ENCODE measurements around the gene ST7. TPM values are rescaled to one million over a fixed set of nuclear protein-coding genes. Genes with fewer than 3 reads are reported as not detected.
"Not testable (repeated sequence)": the region's sequence is repeated elsewhere in the genome, so short reads cannot be mapped to it uniquely, and the experiment has no call there.

Gene ST7
- total RNA-seq, 2 experiments from 2014 or later: 9.6 to 10.7 TPM

DNA sequence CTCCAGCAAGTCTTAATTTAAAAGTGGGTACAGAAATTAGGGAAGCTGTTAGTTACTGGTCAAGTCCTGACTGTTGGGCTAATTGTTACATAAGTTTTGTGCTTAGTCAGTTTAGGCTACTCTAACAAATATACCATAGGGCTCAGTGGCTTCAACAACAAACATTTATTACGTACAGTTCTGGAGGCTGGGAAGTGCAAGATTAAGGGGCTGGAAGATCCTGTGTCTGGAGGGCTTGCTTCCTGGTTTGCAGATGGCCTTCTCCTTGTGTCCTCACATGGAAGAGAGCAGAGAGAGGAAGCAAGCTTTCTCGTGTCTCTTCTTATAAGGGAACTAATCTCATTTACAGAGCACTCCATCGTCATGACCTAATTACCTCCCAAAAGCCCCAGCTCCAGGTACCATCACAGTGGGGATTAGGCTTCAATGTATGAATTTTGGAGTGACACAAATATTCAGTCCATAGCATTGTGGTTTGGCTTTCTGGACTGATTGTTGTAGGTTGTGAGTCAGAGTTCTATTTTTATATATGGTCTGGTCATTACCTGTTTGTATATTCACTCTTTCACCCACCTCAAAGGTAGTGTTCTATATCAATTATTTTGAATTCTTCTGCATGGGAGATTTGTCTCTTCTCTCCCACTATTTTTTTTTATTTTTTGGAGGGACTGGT, 17.1 kb downstream of the ST7 start:
- no peaks in the 10 kb centered on the region for H3K9me3 ChIP-seq (ENCODE audit: low read length)
- CTCF ChIA-PET (ENCODE audit: unreplicated experiment): interaction anchor here (1.2 kb wide), 1 partner anchor 16 kb away, joined by 5 read pairs; no protein-coding TSS in a partner anchor
- no peaks in the 10 kb centered on the region for H3K4me1 ChIP-seq (ENCODE audit: insufficient read depth, low read length, poor library complexity, severe bottlenecking)
- TF ChIP-seq EZH2phosphoT487 (IDR thresholded peaks at IDR 0.05; ENCODE audit: borderline replicate concordance, low read depth, low read length) (no peak), CTCF (conservative IDR thresholded peaks at IDR 0.05; ENCODE audit: low read length) (no peak)
- H3K4me3 ChIP-seq (ENCODE audit: low read depth, low read length, poor library complexity, severe bottlenecking): no peak overlapping the region
- H3K79me2 ChIP-seq (ENCODE audit: insufficient read depth, low read depth, low read length): no peaks in the 10 kb centered on the region
- intact Hi-C loops (cut with micrococcal nuclease; ENCODE audit: unreplicated experiment): no loop called here
- no peak for DNase-seq (ENCODE audit: low spot score)
- peaks cover 8% of the 10 kb centered on the region for H4K20me1 ChIP-seq (ENCODE audit: insufficient read depth, low read length)
- no peak overlapping the region for H3K27ac ChIP-seq (ENCODE audit: low read depth, low read length, poor library complexity, severe bottlenecking)
- H3K9me2 ChIP-seq (ENCODE audit: insufficient read depth, low read length): no peaks in the 10 kb centered on the region
- no peaks in the 10 kb centered on the region for H3K36me3 ChIP-seq (ENCODE audit: insufficient read depth, low read length)
- H2AFZ ChIP-seq (ENCODE audit: low read length): no peak overlapping the region
- no peak overlapping the region for H3K4me2 ChIP-seq (ENCODE audit: low read length)
- POLR2A ChIA-PET: interaction anchor here (1.1 to 1.4 kb wide), 4 partner anchors 8 to 164 kb away, joined by 3 to 5 read pairs (median 3); no protein-coding TSS in a partner anchor
- no TSS peak for BruUV-seq (replicated peaks)

GRCh38 chr7:116971153-116971552, 17.9 kb downstream of the ST7 start:
- BruUV-seq (replicated peaks); H3K36me3 ChIP-seq (ENCODE audit: insufficient read depth, low read length); H3K79me2 ChIP-seq (ENCODE audit: insufficient read depth, low read depth, low read length); H3K27ac ChIP-seq (ENCODE audit: low read depth, low read length, poor library complexity, severe bottlenecking); intact Hi-C loops (cut with micrococcal nuclease; ENCODE audit: unreplicated experiment); H4K20me1 ChIP-seq (ENCODE audit: insufficient read depth, low read length); H3K9me2 ChIP-seq (ENCODE audit: insufficient read depth, low read length); DNase-seq (ENCODE audit: low spot score); H3K9me3 ChIP-seq (ENCODE audit: low read length); H3K4me1 ChIP-seq (ENCODE audit: insufficient read depth, low read length, poor library complexity, severe bottlenecking); H3K4me3 ChIP-seq (ENCODE audit: low read depth, low read length, poor library complexity, severe bottlenecking); H2AFZ ChIP-seq (ENCODE audit: low read length); H3K4me2 ChIP-seq (ENCODE audit: low read length); CTCF ChIA-PET (ENCODE audit: unreplicated experiment): not testable (repeated sequence)
- POLR2A ChIA-PET: interaction anchor here (1.1 to 1.3 kb wide), 3 partner anchors 9 to 163 kb away, joined by 3 to 5 read pairs (median 3); no protein-coding TSS in a partner anchor

DNA sequence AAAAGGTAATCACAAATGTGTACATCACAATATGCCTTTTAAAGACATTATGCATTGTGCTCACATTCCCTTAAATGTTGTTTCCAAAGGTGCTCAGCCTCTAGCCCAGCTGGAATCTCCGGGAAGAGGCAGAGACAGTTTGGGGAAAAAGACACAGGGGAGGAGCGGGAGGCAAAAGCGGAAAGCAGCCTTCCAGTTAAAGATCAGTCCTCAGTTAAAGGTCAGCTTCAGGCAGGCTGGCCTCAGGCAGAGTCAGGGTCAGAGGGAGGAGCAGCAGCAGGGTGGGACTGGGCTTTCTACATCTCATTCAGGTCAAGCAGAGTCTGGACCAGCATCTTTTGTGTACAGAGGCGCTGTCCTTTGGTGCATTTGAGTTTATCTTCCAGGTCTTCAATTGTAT, 18.6 kb downstream of the ST7 start:
- POLR2A ChIA-PET: interaction anchor here (0.7 to 1.2 kb wide), 3 partner anchors 10 to 163 kb away, joined by 3 to 5 read pairs (median 3); no protein-coding TSS in a partner anchor
- no peak for TF ChIP-seq CTCF (conservative IDR thresholded peaks at IDR 0.05; ENCODE audit: low read length)
- no peak for TF ChIP-seq EZH2phosphoT487 (IDR thresholded peaks at IDR 0.05; ENCODE audit: borderline replicate concordance, low read depth, low read length)
- Histone ChIP-seq H3K4me1 (ENCODE audit: insufficient read depth, low read length, poor library complexity, severe bottlenecking) (no peaks in the 10 kb centered on the region), H4K20me1 (ENCODE audit: insufficient read depth, low read length) (peaks cover 4% of the 10 kb centered on the region; the same call in 1 of the 2 replicates), H3K9me3 (ENCODE audit: low read length) (no peaks in the 10 kb centered on the region), H3K4me2 (ENCODE audit: low read length) (no peak overlapping the region), H3K27ac (ENCODE audit: low read depth, low read length, poor library complexity, severe bottlenecking) (no peak overlapping the region), H3K36me3 (ENCODE audit: insufficient read depth, low read length) (no peaks in the 10 kb centered on the region), H3K9me2 (ENCODE audit: insufficient read depth, low read length) (no peaks in the 10 kb centered on the region), H3K79me2 (ENCODE audit: insufficient read depth, low read depth, low read length) (no peaks in the 10 kb centered on the region), H3K4me3 (ENCODE audit: low read depth, low read length, poor library complexity, severe bottlenecking) (no peak overlapping the region), H2AFZ (ENCODE audit: low read length) (no peak overlapping the region)
- BruUV-seq (replicated peaks): no TSS peak
- CTCF ChIA-PET (ENCODE audit: unreplicated experiment): no interaction called here
- intact Hi-C loops (cut with micrococcal nuclease; ENCODE audit: unreplicated experiment): no loop called here
- DNase-seq (ENCODE audit: low spot score): no peak

DNA sequence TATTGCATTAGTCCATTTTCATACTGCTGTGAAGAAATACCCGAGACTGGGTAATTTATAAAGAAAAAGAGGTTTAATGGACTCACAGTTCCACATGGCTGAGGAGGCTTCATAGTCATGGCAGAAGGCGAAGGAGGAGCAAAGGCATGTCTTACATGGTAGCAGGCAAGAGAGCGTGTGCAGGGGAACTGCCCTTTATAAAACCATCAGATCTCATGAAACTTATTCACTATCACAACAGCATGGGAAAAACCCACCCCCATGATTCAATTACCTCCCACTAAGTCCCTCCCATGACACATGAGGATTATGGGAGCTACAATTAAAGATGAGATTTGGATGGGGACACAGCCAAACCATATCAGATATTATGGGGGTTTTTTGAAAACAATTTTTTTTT, 21.7 kb downstream of the ST7 start:
- H3K27ac ChIP-seq (ENCODE audit: low read depth, low read length, poor library complexity, severe bottlenecking): not testable (repeated sequence)

More for the DNA sequence above, 21.7 kb downstream of the ST7 start:
- H3K4me1 ChIP-seq (ENCODE audit: insufficient read depth, low read length, poor library complexity, severe bottlenecking); H3K9me3 ChIP-seq (ENCODE audit: low read length); H3K36me3 ChIP-seq (ENCODE audit: insufficient read depth, low read length); H3K4me3 ChIP-seq (ENCODE audit: low read depth, low read length, poor library complexity, severe bottlenecking); intact Hi-C loops (cut with micrococcal nuclease; ENCODE audit: unreplicated experiment); CTCF ChIA-PET (ENCODE audit: unreplicated experiment); H3K79me2 ChIP-seq (ENCODE audit: insufficient read depth, low read depth, low read length); H4K20me1 ChIP-seq (ENCODE audit: insufficient read depth, low read length); H2AFZ ChIP-seq (ENCODE audit: low read length); H3K4me2 ChIP-seq (ENCODE audit: low read length); POLR2A ChIA-PET; BruUV-seq (replicated peaks); DNase-seq (ENCODE audit: low spot score); H3K9me2 ChIP-seq (ENCODE audit: insufficient read depth, low read length): not testable (repeated sequence)

All from OCI-LY7 (cell line).